GM19025 (cell line): Measurements from ENCODE around the gene TMEM121B.

Source experiments
- ATAC-seq: cut with Tn5 transposase; IDR thresholded peaks from one replicate; pipeline ENCODE4 v1.9.1; 2021; ENCODE audit warnings: mild to moderate bottlenecking, low read depth, moderate library complexity; ENCODE audit not compliant: unreplicated experiment

TMEM121B gene

DNA sequence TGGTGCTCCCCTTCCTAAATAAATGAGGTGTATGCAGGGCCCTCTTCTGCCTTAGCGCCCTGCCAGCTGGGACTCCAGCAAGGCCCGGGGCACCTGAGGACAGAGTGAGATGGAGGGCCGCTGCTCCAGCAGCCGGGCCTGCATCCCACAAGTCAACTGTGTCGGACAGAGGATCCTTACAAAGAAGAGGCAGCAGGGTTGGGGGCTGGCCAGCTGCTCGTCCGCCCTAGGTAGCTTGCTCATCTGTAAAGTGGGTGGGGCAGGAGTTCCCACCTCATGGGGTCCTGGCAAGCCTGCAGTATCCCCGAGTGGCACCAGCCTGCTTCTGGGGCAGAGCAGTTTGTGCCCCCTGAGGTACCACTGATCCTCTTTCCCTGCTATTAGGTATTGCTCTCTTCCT is 7.6 kb downstream of the TMEM121B start:
- ATAC-seq: no peak

DNA sequence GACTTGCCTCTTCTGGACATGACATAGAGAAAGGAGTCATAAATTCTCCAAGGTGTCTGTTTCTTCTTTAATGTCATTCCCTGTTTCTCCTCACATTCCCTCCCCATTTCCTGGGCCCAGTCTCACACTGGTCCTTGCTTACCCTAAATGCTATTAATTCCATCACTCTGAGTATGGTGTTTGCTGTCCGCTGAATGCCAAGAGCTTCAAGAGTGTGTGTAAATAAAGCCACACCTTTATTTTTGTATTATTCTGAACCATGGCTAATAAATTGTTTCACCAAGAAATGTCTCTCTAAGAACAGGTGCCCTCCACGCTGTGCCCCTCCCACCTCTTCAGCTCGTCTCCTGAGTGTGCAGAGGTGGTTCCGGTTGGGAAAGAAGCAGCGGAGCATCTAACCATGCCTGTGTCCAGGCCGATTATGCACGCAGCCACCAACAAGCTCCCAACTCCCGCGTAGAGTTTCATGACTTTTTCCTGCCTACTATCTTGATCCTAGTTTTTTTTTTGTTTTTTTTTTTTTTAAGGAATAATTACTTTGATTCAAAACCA is 8.6 kb downstream of the TMEM121B start:
- ATAC-seq: no peak

DNA sequence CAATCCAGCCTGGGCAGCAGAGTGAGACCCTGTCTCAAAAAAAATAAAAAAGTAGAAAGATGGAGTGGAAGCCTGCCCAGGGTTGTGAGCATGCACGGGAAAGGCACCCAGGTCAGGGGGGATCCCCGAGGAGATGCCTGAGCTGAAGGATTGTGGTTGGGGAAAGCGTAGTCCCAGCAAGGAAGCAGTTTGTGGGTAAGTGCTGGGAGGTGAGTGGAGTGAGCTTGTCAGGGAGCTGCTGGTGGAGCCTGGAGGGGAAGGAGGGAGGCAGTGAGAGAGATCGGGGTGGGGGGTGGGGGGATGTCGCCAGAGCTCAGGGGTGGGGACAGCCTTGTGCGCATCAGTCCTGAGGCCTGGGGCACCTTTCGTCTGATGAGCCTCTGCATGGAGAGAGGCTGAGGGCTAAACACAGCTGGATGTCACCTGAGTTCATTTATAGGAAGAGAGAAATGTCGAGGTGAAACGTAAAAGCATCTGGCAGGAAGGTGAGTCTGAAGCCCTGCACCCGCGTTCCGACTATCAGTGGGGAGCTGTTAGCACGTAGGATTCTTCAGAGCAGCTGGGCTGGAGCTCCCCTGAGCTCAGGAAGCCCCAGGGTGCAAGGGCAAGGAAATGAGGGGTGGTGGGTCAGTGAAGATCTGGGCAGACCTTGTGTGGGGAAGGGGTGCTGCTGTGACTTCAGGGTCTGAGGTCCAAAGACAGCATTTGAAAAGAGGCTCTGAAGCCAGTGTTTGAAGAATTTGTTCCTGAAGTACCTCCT is 10.2 kb downstream of the TMEM121B start:
- ATAC-seq: no peak

DNA sequence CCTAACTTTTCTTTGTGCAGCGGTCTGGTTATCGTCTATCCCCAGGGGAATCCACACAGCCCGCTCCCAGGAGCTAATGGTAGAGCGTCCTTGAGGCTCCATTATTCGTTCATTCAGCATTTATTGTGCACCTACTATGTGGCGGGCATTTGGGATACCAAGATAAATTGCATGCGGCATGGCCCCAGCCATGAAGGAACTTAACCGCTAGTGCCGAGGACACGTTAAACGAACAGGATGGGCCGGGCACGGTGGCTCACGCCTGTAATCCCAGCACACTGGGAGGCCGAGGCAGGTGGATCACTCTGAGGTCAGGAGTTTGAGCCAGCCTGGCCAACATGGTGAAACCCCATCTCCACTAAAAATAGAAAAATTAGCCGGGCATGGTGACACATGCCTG is 11.2 kb downstream of the TMEM121B start:
- ATAC-seq: no peak

DNA sequence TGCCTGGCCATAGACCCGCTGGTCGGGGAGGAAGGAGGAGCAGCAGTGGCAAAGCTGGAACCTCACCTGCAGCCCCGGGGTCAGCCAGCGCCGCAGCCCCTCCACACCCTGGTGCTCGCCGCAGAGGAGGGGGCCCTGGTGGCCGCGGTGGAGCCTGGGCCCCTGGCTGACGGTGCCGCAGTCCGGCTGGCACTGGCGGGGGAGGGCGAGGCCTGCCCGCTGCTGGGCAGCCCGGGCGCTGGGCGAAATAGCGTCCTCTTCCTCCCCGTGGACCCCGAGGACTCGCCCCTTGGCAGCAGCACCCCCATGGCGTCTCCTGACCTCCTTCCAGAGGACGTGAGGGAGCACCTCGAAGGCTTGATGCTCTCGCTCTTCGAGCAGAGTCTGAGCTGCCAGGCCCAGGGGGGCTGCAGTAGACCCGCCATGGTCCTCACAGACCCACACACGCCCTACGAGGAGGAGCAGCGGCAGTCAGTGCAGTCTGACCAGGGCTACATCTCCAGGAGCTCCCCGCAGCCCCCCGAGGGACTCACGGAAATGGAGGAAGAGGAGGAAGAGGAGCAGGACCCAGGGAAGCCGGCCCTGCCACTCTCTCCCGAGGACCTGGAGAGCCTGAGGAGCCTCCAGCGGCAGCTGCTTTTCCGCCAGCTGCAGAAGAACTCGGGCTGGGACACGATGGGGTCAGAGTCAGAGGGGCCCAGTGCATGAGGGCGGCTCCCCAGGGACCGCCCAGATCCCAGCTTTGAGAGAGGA is 11.9 kb downstream of the TMEM121B start:
- no peak for ATAC-seq

DNA sequence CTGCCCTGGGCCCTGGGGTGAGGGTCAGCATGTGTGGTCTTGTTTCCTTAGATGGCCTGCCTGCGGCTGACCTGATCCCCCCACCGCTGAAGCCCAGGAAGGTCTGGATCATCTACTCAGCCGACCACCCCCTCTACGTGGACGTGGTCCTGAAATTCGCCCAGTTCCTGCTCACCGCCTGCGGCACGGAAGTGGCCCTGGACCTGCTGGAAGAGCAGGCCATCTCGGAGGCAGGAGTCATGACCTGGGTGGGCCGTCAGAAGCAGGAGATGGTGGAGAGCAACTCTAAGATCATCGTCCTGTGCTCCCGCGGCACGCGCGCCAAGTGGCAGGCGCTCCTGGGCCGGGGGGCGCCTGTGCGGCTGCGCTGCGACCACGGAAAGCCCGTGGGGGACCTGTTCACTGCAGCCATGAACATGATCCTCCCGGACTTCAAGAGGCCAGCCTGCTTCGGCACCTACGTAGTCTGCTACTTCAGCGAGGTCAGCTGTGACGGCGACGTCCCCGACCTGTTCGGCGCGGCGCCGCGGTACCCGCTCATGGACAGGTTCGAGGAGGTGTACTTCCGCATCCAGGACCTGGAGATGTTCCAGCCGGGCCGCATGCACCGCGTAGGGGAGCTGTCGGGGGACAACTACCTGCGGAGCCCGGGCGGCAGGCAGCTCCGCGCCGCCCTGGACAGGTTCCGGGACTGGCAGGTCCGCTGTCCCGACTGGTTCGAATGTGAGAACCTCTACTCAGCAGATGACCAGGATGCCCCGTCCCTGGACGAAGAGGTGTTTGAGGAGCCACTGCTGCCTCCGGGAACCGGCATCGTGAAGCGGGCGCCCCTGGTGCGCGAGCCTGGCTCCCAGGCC is 12.7 kb downstream of the TMEM121B start:
- ATAC-seq: no peak

DNA sequence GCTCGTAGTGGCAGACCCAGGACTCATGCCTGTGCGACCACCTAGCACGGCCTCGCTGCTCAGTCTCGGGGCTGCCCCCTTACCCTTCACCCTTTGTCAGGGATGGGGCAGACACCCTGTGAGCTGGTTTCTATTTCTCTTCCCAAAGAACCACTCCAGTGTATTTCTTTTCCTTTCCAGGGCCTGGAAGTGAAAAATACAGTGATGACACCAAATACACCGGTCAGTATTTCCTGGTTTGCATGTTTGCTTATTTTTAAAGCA is 13.7 kb downstream of the TMEM121B start:
- ATAC-seq: no peak

DNA sequence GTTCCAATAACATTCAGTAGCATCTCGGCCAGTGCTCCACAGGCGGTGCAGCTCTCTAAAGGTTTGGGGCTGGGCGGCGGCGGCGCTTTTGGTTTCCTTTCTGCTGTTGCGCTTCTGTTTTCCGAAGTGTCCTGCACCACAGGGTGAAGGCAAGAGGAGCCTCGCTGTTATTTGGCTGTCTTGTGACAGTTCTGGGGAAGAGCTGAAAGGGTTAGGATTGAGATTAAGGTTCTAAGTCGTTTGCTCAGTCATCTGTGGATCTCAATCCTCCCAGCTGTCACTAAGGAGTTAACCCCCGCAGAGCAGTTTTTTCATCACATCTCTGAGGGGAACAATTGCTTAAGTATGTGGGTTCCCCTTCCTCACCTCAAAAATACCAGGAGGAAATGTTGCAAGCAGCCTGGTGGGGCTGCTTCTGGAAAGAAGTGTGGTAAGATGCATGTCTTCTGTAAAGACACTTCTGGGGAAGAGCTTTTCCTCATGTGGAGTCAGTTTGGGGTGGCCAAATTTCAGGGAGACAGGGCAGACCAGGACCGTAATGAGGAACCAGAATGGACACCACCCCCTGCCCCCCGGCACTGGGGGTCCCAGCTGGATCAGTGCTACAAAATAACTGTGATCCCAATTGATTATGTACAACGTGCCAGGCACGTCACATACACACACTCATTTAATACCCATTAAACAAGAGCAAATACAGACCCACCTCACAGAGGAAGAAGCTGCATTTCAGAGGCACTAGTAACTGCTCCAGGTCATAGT is 14.2 kb downstream of the TMEM121B start:
- no peak for ATAC-seq

DNA sequence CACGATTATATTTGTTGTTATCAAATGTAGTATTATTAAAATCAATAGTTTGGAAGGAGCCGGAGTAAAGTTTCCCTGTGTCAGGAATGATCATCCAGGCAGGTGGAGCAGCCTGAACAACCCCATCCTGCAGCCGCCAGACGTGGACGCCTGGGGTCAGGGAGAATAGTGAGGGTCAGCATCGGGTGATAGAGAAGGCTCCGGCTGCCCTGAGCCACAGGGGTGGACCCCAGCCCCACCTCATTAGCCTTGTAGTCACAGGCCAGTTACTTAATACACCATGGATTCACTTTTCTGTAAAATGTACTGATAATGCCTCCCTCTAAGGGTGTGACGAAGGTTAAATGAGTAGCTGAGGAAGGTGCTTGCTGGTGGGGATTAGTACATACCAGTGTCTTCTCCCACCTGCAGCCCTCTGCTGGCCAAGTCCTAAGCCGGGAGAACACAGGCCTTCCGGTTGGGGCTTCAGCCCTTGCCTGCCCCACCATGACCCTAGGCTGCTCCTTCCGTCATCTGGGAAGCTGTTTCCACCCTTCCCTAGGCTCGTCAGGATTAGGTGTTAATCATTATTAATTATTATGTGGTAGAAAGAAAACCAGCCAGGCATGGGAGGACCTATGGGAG is 14.9 kb downstream of the TMEM121B start:
- ATAC-seq: no peak

DNA sequence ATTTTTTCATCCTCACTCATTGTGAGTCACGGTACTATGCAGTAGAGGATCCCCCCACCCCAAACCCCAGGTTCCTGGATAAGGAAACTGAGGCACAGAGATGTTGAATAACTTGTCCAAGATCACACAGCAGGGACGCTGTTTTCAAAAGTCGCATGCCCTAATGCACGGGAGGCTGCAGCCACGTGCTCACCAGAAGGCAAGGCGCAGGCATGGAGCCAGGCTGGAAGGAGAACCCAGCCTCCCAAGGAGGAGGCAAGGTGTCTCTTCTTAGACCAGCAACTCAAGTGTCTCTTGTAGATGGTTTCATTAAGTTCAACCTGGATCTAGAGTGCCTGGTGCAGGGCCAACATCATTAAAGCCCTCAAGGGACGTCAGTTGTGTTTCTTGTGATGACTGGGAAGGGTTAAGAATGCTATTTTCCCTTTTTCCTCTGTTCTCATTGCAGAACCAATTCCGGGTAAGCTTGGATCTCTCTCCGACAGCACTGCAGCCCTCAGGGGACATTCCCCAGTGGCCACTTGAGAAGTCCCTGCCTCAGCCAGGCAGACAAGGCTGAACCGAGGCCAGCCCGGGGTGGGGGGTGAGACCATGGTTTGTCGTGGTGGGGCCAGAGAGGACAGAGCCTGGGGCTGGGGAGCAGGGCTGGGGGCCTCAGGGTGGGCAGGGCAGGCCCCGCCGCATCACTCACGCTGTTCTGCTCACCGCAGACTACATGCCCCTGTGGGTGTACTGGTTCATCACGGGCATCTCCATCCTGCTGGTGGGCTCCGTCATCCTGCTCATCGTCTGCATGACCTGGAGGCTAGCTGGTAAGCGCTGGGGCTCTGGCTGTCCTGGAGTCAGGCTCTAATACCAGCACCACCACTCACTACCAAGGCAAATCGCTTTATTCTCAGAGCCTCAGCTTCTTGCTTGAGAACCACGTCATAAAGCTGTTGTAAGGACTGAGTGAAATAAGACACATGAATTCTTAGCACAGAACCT is 15.7 kb downstream of the TMEM121B start:
- no peak for ATAC-seq

DNA sequence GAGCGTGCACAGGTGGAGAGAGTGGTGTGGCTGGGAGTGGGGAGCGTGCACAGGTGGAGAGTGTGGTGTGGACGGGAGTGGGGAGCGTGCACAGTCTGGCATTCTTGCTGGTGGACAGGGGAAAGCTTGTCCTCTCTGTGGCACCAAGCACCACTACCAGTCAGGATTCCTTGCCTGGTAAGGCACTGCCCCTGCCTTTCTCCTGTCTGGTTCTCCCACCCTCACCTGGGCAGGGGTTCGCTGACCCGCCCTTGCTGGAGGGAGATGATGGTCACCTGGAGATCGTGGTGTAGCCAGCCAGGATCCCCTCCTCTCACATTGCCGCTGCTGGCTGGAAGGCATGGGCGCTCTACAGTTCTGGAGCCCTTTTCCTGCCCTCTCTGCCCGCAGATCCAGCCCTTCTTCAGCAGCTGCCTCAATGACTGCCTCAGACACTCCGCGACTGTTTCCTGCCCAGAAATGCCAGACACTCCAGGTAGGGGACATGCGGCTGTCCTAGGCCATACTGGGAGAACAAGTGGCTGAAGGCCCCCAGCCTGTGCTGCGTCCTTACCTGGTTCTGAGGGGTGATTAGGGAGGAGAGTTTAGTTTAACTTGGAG is 16.7 kb downstream of the TMEM121B start:
- no peak for ATAC-seq

DNA sequence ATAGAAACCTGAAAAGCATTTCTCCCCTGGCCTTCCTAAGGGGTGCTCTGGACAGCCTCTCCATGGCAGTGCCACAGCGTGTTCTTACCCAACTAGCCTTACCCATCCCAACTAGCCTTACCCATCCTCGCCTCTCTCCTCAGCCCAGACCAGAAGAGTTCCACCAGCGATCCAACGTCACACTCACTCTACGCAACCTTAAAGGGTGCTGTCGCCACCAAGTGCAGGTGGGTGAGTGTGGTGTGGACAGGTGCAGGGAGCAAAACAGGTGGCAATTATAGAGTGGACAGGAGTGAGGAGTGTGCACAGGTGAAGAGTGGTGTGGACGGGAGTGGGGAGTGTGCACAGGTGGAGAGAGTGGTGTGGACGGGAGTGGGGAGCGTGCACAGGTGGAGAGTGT is 17.8 kb downstream of the TMEM121B start:
- ATAC-seq: no peak

DNA sequence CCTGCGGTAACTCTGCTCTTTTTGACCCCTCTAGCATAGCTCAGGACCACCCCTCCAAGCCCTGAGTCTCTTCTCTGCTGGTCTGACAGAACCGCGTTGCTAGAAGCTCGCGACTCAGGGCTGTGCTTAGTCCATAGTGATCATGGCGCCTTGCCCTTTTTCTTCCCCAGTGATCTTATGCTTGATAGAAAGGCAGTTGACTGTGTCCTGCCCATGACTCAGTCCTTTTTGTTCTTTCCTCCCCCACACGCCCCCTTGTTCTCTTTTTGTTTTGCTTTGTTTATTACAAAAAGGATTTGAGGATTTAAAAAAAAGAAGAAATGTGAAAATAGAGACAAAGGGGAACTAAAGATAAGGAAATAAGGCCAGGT is 18.9 kb downstream of the TMEM121B start:
- no peak for ATAC-seq

DNA sequence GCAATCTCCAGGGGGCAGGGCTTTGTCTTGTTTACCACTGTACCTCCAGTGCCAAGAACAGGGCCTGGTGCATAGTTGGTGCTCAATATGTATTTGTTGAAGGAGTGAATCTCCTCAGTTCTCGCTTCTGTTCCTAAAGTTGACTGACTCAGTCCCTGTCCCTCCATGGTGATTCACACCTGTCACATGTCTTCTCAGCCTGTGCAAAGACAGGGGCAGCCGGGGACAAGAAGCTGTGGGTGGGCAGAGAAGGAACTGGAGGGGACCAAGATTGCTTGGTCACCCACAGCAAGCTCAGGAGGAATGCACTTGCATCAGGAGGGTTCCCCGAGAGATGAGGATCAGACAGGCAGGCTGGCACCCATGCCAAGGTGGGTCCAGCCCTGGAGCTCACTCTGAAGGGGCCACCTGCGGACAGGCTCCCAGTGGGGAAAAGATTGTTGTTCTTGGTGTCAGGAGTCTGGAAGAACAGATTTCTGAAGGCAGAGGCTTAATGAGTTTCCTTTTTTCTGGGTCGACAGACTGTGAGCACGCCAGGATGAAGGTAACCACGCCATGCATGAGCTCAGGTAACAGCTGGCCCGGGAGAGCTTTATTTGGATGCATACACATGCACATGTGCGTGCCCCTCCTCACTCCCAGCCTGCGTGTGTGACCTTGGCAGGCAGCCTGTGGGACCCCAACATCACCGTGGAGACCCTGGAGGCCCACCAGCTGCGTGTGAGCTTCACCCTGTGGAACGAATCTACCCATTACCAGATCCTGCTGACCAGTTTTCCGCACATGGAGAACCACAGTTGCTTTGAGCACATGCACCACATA is 19.5 kb downstream of the TMEM121B start:
- ATAC-seq: no peak

DNA sequence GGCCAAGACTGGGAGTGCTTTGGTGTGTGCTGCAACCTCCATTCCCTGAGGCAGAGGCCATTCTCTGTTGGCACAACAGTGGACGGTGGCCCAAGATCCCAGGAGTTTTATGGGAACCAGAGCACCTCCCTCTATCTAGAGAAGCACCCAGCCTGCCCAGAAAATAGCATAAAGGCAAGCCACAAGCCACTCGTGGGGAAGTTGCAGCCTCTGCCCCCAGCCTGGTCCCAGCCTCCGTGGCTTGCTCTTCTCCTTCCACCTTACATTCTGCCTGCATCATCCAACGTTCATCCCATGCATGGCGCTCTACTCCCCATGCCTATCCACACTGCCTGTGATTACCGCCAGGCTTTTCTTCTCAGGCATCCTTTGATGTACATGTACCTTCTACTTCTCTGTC is 20.5 kb downstream of the TMEM121B start:
- ATAC-seq: no peak

DNA sequence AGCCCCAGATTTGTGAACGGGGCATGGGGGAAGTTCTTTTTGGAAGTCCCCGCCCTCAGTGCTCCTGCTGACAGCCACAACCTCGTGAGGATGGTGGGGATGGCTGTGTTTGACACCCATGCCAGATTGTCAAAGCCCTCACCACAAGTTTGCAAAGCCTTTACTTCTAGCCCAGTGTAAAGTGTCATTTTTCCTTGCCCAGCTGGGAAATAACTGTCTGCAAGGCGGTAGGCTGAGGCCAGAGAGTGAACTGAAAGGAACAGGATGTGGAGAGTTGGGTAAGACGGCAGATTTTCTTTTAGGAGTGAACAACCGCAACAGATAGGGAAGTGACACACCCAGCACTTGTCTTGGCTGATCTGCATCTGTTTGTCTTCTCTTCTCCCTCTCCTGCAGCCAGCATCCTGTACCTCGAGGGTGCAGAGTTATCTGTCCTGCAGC is 22.8 kb downstream of the TMEM121B start:
- no peak for ATAC-seq

DNA sequence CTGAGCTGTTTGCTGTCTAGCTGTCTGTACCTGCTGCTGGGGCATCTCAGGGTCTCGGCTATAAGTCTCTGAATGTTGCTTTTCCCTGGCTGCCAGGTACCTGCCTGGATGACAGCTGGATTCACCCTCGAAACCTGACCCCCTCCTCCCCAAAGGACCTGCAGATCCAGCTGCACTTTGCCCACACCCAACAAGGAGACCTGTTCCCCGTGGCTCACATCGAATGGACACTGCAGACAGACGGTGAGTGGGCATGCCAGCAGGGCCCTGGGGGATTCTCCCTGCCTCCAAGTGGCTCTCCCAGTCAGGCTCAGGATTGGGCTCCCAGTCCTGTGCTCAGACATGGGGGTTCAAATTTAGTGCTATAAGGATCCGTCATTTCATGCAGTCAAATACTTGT is 23.5 kb downstream of the TMEM121B start:
- no peak for ATAC-seq

DNA sequence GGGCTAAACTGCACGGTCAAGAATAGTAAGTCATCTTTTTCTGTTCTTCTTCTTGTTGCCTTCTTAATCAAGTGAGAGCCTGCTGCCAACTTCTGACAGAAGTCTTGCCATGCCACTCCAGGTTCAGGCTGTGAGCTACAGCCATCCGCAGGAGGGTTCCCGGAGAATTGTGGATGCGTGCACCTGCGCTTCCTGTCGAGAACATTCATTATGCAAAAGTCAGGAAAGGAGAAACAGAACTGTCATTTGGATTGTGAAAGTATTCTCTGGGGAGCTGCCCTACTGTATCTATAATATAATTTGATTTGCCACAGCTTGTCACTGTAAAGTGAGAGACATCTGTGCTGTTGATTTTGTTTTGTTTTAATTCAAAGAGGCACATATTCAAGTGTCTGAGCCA is 24.1 kb downstream of the TMEM121B start:
- ATAC-seq: no peak
